Measurements from ENCODE around the gene STXBP6.

DNA sequence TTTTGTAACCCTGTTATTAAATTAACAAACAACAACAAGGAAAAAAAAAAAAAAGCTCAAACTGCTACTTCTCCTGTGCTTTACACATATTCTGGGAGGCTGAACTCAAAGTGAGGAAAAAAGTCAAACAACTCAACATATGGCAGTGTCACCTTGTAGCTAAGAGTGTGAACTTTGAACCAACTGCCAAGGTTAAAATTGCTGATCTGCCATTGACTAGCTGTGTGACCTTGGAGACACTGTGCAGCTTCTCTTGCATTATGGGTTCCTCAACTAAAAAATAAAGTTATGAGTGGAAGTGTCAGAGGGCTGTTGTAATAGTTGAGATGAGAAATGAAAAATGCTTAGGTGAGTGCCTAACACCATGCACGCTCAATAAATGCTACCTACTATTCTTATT lies 34.2 kb downstream of the STXBP6 start:
- TF ChIP-seq, protein P1, sequence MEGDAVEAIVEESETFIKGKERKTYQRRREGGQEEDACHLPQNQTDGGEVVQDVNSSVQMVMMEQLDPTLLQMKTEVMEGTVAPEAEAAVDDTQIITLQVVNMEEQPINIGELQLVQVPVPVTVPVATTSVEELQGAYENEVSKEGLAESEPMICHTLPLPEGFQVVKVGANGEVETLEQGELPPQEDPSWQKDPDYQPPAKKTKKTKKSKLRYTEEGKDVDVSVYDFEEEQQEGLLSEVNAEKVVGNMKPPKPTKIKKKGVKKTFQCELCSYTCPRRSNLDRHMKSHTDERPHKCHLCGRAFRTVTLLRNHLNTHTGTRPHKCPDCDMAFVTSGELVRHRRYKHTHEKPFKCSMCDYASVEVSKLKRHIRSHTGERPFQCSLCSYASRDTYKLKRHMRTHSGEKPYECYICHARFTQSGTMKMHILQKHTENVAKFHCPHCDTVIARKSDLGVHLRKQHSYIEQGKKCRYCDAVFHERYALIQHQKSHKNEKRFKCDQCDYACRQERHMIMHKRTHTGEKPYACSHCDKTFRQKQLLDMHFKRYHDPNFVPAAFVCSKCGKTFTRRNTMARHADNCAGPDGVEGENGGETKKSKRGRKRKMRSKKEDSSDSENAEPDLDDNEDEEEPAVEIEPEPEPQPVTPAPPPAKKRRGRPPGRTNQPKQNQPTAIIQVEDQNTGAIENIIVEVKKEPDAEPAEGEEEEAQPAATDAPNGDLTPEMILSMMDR (IDR thresholded peaks at IDR 0.05; ENCODE audit: extremely low read depth in 1 of 2, insufficient read depth in 1 of 2, low read depth in 1 of 2, low read length in 2 of 2), result no peak
- TF ChIP-seq POLR2A (IDR thresholded peaks at IDR 0.05; ENCODE audit: low read depth, low read length) (no peak), POLR2AphosphoS5 (IDR thresholded peaks at IDR 0.05; ENCODE audit: insufficient read depth, low read depth, low read length) (no peak), EZH2 (IDR thresholded peaks at IDR 0.05; ENCODE audit: borderline replicate concordance, low read depth, low read length, severe bottlenecking) (no peak), MAX (IDR thresholded peaks at IDR 0.05; ENCODE audit: insufficient read depth, insufficient read length) (no peak), FOS (IDR thresholded peaks at IDR 0.05; ENCODE audit: borderline replicate concordance, insufficient read depth, low read length) (no peak), JUN (IDR thresholded peaks at IDR 0.05; ENCODE audit: borderline replicate concordance, insufficient read depth, insufficient read length, low read depth) (no peak), GATA2 (IDR thresholded peaks at IDR 0.05; ENCODE audit: insufficient read depth, insufficient read length, low read depth, low read length) (no peak)

All from endothelial cell of umbilical vein (primary cell).